Limb (tissue), 2 donors: ENCODE measurements around the gene BAZ2B.
"Not testable (repeated sequence)": the region's sequence is repeated elsewhere in the genome, so short reads cannot be mapped to it uniquely, and the experiment has no call there.

Experiments
- DNase-seq, 2 donors: peaks; one replicate each; pipeline ENCODE4 v3.0.0-alpha.2; 2016; ENCODE audit errors: extremely low spot score in 2 of 2

The BAZ2B gene

DNA sequence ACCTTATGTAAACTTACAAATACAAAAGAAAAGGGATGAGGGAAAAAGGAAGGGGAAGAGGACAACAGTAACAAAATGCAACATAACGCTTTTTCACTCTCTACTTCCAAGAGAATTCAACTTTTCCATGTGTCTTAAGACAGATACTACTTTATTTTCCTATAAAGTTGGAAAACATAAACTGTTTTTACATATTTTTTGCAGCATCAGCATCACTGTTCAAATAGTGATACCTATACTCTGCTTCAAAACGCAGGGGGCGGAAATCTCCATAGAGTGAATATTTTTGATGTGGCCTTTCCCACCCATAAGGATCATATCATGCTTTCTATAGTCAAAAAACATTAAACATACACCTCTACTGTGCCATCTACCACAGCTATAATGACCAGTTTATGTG is 77.5 kb downstream of the BAZ2B start:
- no peak for DNase-seq

DNA sequence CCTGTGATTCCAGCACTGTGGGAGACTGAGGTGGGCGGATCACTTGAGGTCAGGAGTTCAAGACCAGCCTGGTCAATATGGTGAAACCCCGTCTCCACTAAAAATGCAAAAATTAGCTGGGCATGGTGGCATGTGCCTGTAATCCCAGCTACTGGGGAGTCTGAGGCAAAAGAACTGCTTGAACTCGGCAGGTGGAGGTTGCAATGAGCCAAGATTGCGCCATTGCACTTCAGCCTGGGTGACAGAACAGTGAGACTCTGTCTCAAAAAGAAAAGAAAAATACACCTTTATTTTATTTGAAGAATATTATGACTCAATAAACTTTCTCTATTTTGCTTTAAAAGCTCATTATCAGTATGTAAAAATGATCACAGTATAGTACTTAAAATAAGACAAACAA is 81.1 kb downstream of the BAZ2B start:
- not testable (repeated sequence) for DNase-seq

DNA sequence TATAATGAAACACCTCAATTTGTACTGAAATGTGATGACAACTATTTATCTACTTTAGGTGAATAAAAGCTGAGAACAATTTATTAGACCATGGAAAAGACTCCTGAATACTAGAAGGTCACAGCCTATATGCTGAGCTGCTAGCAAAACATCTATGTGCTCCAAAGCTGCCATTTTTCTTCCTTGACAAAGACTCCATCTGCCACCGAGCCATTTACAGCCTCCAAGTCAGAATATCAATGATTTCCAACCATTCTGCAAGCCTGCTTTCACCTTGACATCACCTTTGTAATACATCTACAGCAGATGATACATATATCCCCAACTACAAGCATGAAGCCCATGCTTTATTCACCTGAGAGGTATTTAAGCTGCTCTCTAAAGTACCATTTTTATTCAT is 84.9 kb downstream of the BAZ2B start:
- DNase-seq = no peak

DNA sequence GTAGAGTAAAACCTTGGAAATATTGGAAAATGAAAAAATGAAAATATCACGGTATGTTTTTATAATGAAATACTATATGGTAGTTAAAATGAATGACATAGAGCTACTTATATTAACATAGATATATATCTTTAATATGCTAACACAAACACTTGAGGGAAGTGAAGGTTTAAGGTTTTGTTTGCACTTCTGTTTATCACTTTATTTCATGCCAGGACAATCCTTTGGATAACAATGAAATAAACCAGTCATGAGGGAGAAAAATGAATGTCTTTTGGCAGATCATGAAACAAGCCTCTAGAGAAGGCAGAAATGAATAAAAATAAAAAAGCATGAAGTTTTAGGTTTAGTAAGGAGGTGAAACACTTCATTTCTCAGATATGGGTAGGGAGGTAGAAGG is 89.9 kb downstream of the BAZ2B start:
- DNase-seq = no peak

DNA sequence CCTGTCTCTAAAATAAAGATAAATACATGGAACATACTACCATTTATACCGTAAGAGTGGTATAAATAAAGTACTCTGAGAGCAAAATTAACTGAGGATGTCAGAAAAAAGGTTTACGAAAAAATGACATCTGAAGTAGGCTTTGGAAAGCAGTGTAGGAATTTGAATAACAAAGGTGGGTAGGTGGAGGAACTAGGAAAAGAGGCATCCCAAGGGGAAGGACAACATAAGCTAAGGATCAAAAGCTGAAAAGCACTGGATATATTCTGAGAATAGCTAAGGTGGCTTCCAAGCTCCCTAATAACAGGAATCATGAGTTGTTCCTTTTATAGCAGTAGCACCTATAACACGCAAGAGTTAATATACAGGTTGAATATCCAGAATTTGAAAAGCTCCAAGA is 91.3 kb downstream of the BAZ2B start:
- DNase-seq = no peak

DNA sequence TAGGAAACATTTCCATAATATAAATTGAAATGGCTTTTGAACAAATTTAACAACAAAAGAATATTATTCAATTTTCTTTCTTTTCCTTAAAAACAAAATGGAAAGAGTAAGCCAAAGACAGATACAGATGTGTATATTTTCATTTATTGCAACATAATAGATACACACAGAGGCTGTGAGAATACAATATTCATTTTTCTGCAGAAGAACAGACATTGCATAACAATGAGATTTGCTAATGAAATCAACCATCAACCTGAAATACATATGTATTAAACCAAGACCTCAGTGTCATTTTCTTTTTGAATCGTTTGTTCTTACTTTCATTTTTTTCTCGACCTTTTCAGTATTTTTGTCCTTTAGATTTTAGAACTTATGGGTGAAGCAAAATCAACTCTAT is 95.1 kb downstream of the BAZ2B start:
- no peak for DNase-seq

DNA sequence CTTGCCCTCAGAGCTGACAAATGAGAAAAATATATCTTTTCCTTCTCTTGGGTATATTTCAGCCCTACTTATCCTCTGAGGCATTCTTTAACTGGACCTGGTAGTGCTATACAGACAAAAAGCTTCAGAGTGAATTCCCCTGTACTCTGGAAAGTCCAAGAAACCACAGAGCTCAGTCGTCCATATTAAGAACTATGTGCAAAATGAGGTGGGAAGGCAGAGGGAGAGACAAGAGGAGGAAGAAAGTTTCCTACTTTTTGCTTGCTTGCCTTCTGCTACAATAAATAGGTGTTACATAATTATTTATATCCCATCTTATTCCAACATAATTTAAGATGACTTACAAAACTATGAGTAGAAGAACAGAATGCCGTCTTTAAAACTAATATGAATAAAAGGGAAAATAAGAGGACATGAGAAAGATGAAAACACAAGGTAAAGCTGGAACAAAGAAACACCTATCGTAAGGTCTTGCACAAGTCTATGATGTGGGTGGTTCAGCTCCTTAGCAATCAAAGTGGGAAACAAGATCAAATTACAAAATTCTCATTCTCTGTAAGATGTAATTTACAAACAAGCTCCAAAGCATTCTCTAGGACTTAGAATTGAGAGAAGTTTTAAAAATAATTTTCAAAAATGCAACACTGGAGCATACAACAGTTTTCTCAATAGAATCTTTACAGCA is 97.9 kb downstream of the BAZ2B start:
- no peak for DNase-seq

DNA sequence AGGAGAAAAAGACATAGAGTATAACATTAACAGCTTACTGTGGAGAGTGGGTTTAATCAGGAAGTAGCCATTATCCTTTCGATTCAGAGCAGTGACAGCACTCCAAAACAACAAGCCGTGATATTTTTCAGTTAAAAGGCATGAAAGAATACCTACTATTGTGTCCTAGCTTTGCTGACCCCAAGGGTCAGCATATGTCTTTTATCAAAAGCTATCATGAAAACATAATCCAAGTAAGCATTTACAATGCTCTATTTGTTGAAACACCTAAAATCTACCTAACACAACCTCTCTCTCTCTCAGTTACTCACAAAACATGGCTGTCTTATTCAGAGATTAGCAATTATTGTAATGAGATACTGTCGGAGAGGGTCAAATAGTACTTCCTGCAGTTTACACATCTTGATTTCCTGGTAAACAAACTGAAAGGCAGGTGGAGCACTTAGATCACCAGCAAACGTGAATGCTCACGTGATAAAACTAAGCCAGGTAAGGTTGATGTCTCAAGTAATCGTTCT is 100.0 kb downstream of the BAZ2B start:
- DNase-seq = peak in 1 of 2 donors; percentile 35

DNA sequence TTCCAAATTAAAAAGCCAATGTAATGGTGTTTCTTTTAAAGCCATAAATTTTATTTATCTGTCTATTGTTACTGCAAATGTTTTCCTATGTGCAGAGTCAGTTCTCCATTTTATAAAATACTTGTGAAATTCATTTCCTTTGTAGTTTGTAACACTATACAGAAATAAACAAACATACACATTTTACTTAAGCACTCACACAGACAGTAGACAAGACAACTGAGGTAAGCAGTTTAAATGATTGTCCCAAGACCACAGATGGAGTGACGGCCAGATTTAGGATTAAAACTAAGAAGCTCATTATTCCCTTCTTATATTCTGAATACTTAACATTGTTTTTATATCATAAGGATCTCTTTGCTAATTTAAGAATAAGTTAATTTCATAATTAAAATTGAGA is 100.9 kb downstream of the BAZ2B start:
- no peak for DNase-seq

DNA sequence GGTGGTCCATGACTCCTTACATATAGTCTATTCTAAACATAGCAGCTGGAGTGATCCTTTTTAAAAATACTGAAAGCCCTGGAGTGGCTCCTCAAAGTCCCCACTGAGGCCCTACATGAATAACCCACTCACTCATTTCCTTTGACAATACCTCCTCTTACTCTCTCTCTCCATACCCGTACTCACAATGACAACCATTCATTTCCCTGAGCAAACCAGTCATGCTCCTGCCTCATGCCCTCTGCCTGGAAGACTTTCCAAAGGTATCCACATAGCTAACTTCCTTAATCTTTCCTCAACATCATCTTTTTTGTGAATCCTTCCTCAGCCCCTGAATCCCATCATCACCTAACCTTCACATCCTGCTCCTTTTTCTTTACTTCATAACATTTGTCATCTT is 102.6 kb downstream of the BAZ2B start:
- DNase-seq = no peak

DNA sequence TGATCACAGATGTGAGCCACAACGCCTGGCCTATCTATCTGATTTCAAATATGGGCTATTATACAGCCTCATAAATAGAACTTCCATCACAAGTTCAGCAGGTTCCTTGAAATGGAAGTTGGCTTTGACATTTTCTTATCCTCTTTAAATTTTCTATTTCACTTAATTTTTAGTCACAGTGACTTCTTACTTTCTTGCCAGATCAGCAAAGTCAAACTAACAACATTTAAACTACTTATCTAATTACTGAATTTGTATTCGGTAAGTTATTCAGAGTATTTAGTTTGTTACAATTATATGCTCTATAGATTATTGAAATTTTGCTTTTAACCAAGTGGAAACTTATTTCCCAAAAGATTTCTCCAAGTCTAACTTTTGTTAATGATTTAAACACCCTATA is 108.2 kb downstream of the BAZ2B start:
- DNase-seq = no peak

DNA sequence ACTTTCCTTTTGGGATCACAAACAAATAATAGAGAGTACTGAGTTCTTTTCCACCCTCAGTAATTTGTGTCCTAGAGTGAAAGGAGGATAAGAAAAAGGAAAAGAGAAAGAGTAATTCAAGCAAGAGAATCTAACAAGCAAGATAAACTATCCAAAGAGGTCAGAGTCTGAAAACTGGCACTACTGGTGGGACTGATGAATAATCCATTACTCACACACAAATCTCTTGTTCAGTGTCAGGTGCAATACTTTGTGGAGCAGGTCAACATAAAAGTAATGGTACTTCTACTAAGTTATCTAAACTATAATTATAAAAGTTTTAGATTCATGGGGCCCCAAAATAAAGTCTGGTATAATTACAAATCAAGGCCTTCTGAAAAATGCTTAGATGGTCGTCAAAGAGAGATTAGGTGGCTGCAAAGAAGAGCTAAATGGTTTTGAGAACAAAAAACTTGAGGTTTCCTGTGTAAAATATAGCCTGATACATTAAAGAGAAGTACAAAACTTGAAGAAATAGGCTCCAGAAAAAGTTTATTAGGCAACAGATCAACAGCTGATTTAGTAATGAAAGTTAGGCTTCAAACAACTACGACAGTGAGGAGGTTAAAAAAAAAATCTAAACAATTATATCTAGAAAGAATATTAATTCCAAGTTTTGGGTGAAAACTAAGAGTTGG is 109.4 kb downstream of the BAZ2B start:
- DNase-seq = no peak

DNA sequence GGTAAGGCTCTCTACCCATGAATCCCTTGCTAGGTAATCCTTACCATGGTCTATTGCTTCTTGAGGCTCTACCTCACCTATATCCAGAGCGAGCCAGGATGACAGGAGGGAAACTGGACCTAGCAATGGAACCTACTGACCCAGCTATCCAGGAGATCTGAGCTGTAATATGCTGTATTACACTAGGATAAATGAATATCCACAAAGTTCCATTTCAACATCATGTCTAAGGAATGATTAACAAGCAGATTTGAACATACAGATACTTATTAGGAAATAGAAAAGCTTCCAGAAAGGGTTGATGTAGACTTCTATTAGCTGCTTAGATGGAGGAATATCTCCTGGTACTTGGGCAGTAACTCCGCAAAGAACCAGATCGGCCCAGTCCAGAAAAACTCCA is 110.1 kb downstream of the BAZ2B start:
- DNase-seq = no peak

DNA sequence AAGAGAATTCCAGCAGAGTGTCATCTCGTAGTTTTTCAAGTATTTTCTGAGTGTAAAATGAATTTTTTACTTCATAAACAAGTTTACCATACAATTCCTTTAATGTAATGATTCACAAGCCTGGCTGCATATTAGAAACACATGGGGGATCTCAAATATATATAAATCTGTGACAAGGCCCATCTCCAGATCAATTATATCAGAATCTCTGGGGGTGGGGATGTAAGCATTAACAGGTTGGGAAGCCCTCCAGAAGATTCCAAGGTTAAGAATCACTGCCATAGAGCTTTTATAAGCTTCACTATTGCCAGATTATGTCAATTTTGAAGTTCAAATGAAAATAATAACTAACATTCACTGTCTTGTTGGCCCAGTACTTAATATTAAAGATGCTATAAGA is 111.2 kb downstream of the BAZ2B start:
- no peak for DNase-seq

DNA sequence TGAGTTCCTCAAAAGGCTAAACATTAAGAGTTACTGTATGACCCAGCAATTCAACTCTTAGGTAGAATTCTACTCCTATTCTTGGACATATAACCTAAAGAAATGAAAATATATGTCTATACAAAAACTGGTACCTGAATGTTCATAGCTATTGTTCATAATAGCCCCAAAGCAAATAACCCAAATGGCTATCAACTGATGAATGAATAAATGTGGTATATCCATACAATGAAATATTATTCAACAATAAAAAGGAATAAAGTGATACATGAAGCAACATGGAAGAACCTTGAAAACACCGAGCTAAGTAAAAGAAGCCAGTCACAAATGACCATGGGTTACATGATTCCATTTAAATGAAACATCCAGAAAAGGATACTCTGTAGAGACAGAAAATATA is 114.6 kb downstream of the BAZ2B start:
- DNase-seq = no peak

DNA sequence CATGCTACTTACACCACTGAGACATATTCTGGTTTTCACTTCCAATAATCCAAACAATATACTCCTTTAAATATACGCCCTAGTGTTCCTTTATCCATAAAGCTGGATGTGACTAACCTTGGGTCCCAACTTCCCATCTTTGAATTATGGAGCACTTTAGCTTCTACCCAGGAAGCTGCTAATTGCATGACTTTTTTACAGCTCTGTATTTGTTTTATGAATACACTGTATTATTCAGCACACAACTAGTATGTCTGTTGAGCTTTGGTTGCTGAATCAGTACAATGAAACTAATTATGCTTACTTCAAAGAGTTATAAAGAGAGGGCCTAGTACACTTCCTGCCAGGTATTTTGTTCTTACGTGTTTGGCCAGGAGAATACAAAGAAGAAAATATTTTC is 118.5 kb downstream of the BAZ2B start:
- DNase-seq = no peak

DNA sequence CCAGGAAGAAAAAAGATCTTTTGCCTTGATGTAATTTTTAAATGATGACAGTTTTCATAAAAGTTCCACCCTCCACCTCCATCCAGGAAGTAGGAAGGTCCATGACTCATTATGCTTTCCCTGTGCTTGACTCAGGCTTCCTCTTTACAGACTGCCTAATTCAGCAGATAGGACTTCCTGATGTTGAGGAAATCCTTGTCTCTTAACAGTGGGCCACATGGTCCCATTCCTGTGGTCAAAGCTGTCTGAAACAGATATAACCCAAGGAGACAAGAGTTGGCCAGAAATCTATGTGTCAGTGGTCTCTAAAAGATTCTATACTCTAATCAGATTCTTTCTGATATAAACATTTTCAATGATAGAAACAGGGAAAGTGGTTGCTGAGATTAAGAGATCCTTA is 119.1 kb downstream of the BAZ2B start:
- no peak for DNase-seq

DNA sequence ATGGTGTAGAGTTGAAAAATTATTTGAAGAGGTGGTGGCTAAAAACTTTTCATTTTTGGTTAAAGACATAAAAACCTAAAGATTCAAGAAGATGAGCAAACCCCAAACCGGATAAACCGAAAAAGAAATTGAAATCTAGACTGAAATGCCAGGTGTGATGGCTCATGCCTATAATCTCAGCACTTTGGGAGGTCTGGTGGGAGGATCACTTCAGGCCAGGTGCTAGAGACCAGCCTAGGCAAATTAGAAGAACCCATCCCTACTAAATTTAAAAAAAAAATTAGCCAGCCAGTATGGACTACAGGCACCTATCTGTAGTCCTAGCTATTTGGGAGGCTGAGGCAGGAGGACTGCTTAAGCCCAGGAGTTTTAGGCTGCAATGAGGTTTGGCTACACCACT is 126.9 kb downstream of the BAZ2B start:
- DNase-seq = no peak

DNA sequence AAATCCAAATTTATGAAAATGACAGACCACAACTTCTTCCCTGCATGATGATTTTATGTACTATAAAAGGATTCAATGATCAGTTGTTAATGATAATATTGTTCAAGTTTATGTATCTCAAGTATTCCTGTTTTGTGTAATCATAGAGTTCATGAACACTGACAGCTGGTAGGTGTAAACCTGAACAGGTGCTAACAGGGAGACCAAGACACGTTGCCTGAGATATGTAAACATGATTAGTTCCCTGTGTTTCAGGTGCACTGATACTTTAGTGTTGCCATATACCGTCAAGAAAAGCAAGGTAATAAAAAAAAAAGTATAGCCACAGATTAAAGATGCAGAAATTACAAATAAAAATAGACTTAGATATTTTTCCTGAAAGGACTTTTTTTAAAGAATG is 131.8 kb downstream of the BAZ2B start:
- no peak for DNase-seq

DNA sequence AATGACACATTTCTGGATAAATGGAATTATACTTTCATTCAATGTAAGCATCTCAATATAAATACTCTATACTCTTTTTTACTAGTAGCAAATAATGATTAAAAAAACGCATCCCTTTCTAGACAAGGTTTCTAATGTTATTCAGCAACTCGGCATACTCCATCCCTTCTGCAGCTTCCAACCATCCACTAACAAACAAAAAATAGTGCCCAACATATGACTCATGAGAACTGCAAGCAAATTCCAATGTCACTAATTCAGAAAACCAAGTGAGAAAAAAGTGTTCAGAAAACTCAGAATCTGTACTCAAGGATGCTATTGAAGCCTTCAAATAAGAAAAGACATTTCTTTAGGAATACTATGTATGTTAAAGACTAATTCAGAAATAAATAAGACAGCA is 140.0 kb downstream of the BAZ2B start:
- DNase-seq = no peak

DNA sequence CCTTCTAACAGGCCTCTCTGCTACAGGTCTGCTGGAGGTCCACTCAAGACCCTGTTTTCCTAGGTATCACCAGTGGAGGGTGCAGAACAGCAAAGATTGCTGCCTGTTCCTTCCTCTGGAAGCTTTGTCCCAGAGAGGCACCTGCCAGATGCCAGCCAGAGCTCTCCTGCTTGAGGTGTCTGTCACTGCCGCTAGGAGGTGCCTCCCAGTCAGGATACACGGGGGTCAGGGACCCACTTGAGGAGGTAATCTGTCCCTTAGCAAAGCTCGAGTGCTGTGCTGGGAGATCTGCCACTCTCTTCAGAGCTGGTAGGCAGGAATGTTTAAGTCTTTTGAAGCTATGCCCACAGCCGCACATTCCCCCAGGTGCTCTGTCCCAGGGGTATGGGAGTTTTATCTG is 140.6 kb downstream of the BAZ2B start:
- no peak for DNase-seq

DNA sequence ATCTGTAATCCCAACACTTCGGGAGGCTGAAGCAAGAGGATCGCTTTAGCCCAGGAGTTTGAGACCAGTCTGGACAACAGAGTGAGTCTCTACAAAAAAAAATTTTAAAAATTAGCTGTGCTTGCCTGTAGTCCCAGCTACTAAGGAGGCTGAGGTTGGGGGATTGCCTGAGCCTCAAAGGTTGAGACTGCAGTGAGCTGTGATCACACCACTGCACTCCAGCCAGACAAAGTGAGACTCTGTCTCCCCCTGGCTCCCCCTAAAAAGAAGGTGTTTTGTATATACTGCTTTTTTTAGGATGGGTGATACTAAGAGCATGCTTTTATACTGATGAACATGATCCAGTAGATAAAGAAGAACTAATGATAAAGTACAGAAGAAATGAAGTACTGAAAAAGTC is 145.0 kb downstream of the BAZ2B start:
- no peak for DNase-seq

DNA sequence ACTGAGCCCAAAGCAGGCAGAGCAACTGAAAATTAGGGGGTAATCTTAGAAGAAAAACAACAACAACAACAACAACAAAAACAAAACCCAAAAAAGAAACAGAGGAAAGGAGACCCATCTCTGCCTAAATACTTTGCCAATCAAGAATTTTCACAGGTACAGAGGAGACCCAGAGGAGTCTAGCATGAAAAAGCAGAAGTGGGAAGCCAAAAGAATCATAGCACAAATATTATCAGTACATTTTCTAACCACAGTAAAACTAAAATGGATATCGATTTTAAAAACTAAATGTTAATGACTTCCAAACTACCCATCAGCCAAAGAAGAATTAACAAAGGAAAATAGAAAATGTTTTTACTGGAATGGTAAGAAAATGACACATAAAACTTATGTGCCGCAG is 148.1 kb downstream of the BAZ2B start:
- DNase-seq = no peak
